K562 (cell line): Measurements from ENCODE around the gene TRMT44.

ENCODE experiments used
- DMBX1 ChIP-seq: fragments of 250-450 bp; sonication (Bioruptor Pico); IDR thresholded peaks from 2 replicates; pipeline ENCODE4 v1.8.0; 2022; ENCODE audit warnings: inconsistent platforms, mild to moderate bottlenecking, moderate library complexity, borderline replicate concordance
- HNRNPL ChIP-seq: fragments of 200-400 bp; formaldehyde crosslinking; IDR thresholded peaks from 2 replicates; pipeline ENCODE4 v1.6.1; 2017; ENCODE audit warnings: low read depth, mild to moderate bottlenecking, low read length
- POLR2G ChIP-seq: fragments of 200-400 bp; formaldehyde crosslinking; IDR thresholded peaks from 2 replicates; pipeline ENCODE4 v1.6.1; 2017; ENCODE audit warnings: low read depth, mild to moderate bottlenecking, antibody characterized with exemption, low read length, moderate library complexity
- ZNF23 ChIP-seq: fragments of 250-450 bp; sonication (Bioruptor Pico); IDR thresholded peaks from 2 replicates; pipeline ENCODE4 v1.4.0; 2020; ENCODE audit warnings: mild to moderate bottlenecking

- TF ChIP-seq HNRNPL (no peak), DMBX1 (CRISPR knock-in tag) (no peak), ZNF23 (CRISPR knock-in tag) (no peak), POLR2G (no peak)
Observed at GRCh38 chr4:8517946-8518345, 77.4 kb downstream of the TRMT44 start.
